ENCODE measurements around the gene AFF4. TPM values are rescaled to one million over a fixed set of nuclear protein-coding genes. Genes with fewer than 3 reads are reported as not detected.
A peak's percentile ranks its signal among the peaks of the same experiment; 100 is the strongest.

The AFF4 gene
- total RNA-seq, 3 donors from 2014 or later (not counting 1 experiment from before 2014, with no cell fraction given): 87.5 to 98.1 (median 90.8) TPM

GRCh38 chr5:132870801-132871200 lies 92.6 kb downstream of the AFF4 start:
- H3K4me1 Mint-ChIP-seq: peaks cover 19 to 21% of the 10 kb centered on the region in 2 donors
- ATAC-seq (no peak), DNase-seq (no peak)
- H3K9me3 ChIP-seq (ENCODE audit: control insufficient read depth, insufficient read depth, low read length): no peaks in the 10 kb centered on the region
- TF ChIP-seq CTCF (IDR thresholded peaks at IDR 0.05): no peak
- no peaks in the 10 kb centered on the region for H3K27me3 ChIP-seq (ENCODE audit: control insufficient read depth, insufficient read depth, low read length)
- H3K9me3 Mint-ChIP-seq: no peaks in the 10 kb centered on the region
- no peak overlapping the region for H3K4me3 Mint-ChIP-seq
- 93% methylated on average over 2 of the region's 2 CpGs for WGBS (ENCODE audit: insufficient coverage)
- no peak overlapping the region for H3K4me3 ChIP-seq (ENCODE audit: low read length)
- no peaks in the 10 kb centered on the region for H3K27me3 Mint-ChIP-seq (ENCODE audit: low read depth in 2 of 2)
- no peaks in the 10 kb centered on the region for H3K36me3 Mint-ChIP-seq
- no peak overlapping the region for H3K27ac ChIP-seq (ENCODE audit: low read length)
- peaks cover 12% of the 10 kb centered on the region for H3K36me3 ChIP-seq (ENCODE audit: control insufficient read depth, insufficient read depth, low read length)
- intact Hi-C loops (cut with micrococcal nuclease): no loop called here
- H3K27ac Mint-ChIP-seq: peak overlapping the region; percentile 27 to 46
- peaks cover 9% of the 10 kb centered on the region for H3K4me1 ChIP-seq (ENCODE audit: control insufficient read depth, insufficient read depth, low read length)

GRCh38 chr5:132868754-132869153 lies 94.7 kb downstream of the AFF4 start:
- Mint-ChIP-seq H3K36me3 (no peaks in the 10 kb centered on the region), H3K27me3 (ENCODE audit: low read depth in 2 of 2) (no peaks in the 10 kb centered on the region), H3K4me1 (peaks cover 26 to 27% of the 10 kb centered on the region in 2 donors), H3K9me3 (no peaks in the 10 kb centered on the region), H3K27ac (peak overlapping the region; percentile 97 to 99), H3K4me3 (no peak overlapping the region)
- Histone ChIP-seq H3K4me3 (ENCODE audit: low read length) (no peak overlapping the region), H3K36me3 (ENCODE audit: control insufficient read depth, insufficient read depth, low read length) (peaks cover 5% of the 10 kb centered on the region), H3K27me3 (ENCODE audit: control insufficient read depth, insufficient read depth, low read length) (no peaks in the 10 kb centered on the region), H3K27ac (ENCODE audit: low read length) (no peak overlapping the region), H3K4me1 (ENCODE audit: control insufficient read depth, insufficient read depth, low read length) (peaks cover 14% of the 10 kb centered on the region), H3K9me3 (ENCODE audit: control insufficient read depth, insufficient read depth, low read length) (no peaks in the 10 kb centered on the region)
- TF ChIP-seq CTCF (IDR thresholded peaks at IDR 0.05): no peak
- 100% methylated on average over 4 of the region's 4 CpGs for WGBS (ENCODE audit: insufficient coverage)
- intact Hi-C loops (cut with micrococcal nuclease): no loop called here
- no peak for DNase-seq
- no peak for ATAC-seq

GRCh38 chr5:132867046-132867451 lies 96.4 kb downstream of the AFF4 start:
- peak overlapping the region; percentile 97 to 99 for H3K27ac Mint-ChIP-seq
- ATAC-seq (no peak), DNase-seq (no peak)
- Histone ChIP-seq H3K4me3 (ENCODE audit: low read length) (peak overlapping the region; percentile 73), H3K27ac (ENCODE audit: low read length) (peak overlapping the region; percentile 98), H3K36me3 (ENCODE audit: control insufficient read depth, insufficient read depth, low read length) (peaks cover 5% of the 10 kb centered on the region), H3K27me3 (ENCODE audit: control insufficient read depth, insufficient read depth, low read length) (no peaks in the 10 kb centered on the region), H3K9me3 (ENCODE audit: control insufficient read depth, insufficient read depth, low read length) (no peaks in the 10 kb centered on the region), H3K4me1 (ENCODE audit: control insufficient read depth, insufficient read depth, low read length) (peaks cover 14% of the 10 kb centered on the region)
- intact Hi-C loops (cut with micrococcal nuclease): no loop called here
- peaks cover 0 to 3% of the 10 kb centered on the region in 2 donors for H3K27me3 Mint-ChIP-seq (ENCODE audit: low read depth in 2 of 2)
- TF ChIP-seq CTCF (IDR thresholded peaks at IDR 0.05): no peak
- H3K4me3 Mint-ChIP-seq: peak overlapping the region; percentile 100
- H3K36me3 Mint-ChIP-seq: no peaks in the 10 kb centered on the region
- 2% methylated on average over 13 of the region's 13 CpGs for WGBS (ENCODE audit: insufficient coverage)
- H3K4me1 Mint-ChIP-seq: peaks cover 26 to 27% of the 10 kb centered on the region in 2 donors
- no peaks in the 10 kb centered on the region for H3K9me3 Mint-ChIP-seq
